Stomach (tissue), 9 donors: Measurements from ENCODE around the gene DCBLD2. TPM values are rescaled to one million over a fixed set of nuclear protein-coding genes. Genes with fewer than 3 reads are reported as not detected.

ENCODE experiments used
- DNase-seq, 2 donors: peaks; one replicate each; pipeline versions ENCODE4 v3.0.0 to v3.0.0-alpha.2; 2013 to 2019
- H3K27ac ChIP-seq, 5 donors: fragments of 200-600 bp in 4 of 5; sonication (generic) in 4 of 5; one replicate each; pipeline ENCODE4 v1.5.1; 2013 to 2019; ENCODE audit warnings: mild to moderate bottlenecking in 1 of 5, moderate library complexity in 1 of 5
- H3K27me3 ChIP-seq, 3 donors: fragments of 200-600 bp; sonication (generic); one replicate each; pipeline ENCODE4 v1.5.1; 2017 to 2019; ENCODE audit warnings: mixed run types in 1 of 3
- H3K36me3 ChIP-seq, 4 donors: fragments of 200-600 bp; sonication (generic); 1 replicate in 3 of 4; 2 replicates in 1 of 4; pipeline ENCODE4 v1.5.1; 2016 to 2019
- H3K4me1 ChIP-seq, 4 donors: fragments of 200-600 bp; sonication (generic); one replicate each; pipeline ENCODE4 v1.5.1; 2016 to 2019
- H3K4me3 ChIP-seq, 4 donors: fragments of 200-600 bp; sonication (generic) in 3 of 4; one replicate each; pipeline ENCODE4 v1.5.1; 2016 to 2019; ENCODE audit warnings: mild to moderate bottlenecking in 1 of 4
- H3K9me3 ChIP-seq, 4 donors: fragments of 200-600 bp; sonication (generic); one replicate each; pipeline ENCODE4 v1.5.1; 2016 to 2019
- EP300 ChIP-seq: sonication (generic); formaldehyde crosslinking; IDR thresholded peaks from one replicate; pipeline ENCODE4 v1.6.1; 2017; ENCODE audit warnings: antibody characterized with exemption
- POLR2A ChIP-seq, 4 donors: fragments of 450-650 bp; IDR thresholded peaks; one replicate each; pipeline ENCODE4 v1.6.1; 2016; ENCODE audit warnings: antibody characterized with exemption in 4 of 4, control low read depth in 2 of 4, mild to moderate bottlenecking in 1 of 4, moderate library complexity in 1 of 4
- POLR2AphosphoS5 ChIP-seq, 3 donors: sonication (generic); formaldehyde crosslinking; IDR thresholded peaks; one replicate each; pipeline ENCODE4 v1.6.1; 2016; ENCODE audit warnings: antibody characterized with exemption in 3 of 3
- WGBS, 5 donors: extraction: QIAGEN DNeasy Blood & Tissue Kit in 3 of 5; methylation state at CpG; one replicate each; pipeline versions ENCODE4 v1.1.5 to v1.1.7; 2013 to 2018; 5-methylcytosine and 5-hydroxymethylcytosine counted together
- intact Hi-C: fragments of 100-400 bp; cut with DNase I; formaldehyde crosslinking; loops from one replicate; pipeline ENCODE4 v1.15.1; 2023; ENCODE audit warnings: low total_unique reads
- polyA plus RNA-seq, 3 donors: library from polyadenylated mRNA; stranded (reverse); fragments of 200-250 nt; gene quantifications; one replicate each; pipeline ENCODE4 v1.2.3, GENCODE V29; 2013
- total RNA-seq, 5 donors: library from RNA; depleted of rRNA; stranded (reverse); fragments of >200 nt; gene quantifications; one replicate each; pipeline versions ENCODE4 v1.1.0 to v1.2.3, GENCODE V29; 2014 to 2016
- TF ChIP-seq, protein P1 (sequence below), 7 experiments: fragments of 450-650 bp in 4 of 7; fragments of 200-600 bp in 3 of 7; sonication (generic) in 3 of 7; IDR thresholded peaks; one replicate each; pipeline ENCODE4 v1.5.1; 2016 to 2019; ENCODE audit warnings: antibody characterized with exemption in 7 of 7, control low read depth in 2 of 7, mild to moderate bottlenecking in 1 of 7
- donor health status: healthy with polysubstance abuse.
- donor health status: Bipolar disorder and iron deficiency.
- donor health status: healthy.

Gene DCBLD2
- total and polyA plus RNA-seq, 8 donors = 2.3 to 77.1 (median 29.6) TPM

- H3K27ac ChIP-seq = no peak overlapping the region
- peaks cover 9 to 41% (median 22%) of the 10 kb centered on the region in 4 donors for H3K4me1 ChIP-seq
- H3K27me3 ChIP-seq = peaks cover 0 to 4% (median 0%) of the 10 kb centered on the region in 3 donors
- H3K36me3 ChIP-seq = no peaks in the 10 kb centered on the region
- no peaks in the 10 kb centered on the region for H3K9me3 ChIP-seq
- 47 to 89% (median 55%) methylated on average over 1 of the region's 1 CpG for WGBS, 5 donors
- TF ChIP-seq POLR2A (IDR thresholded peaks at IDR 0.05) (no peak), POLR2AphosphoS5 (IDR thresholded peaks at IDR 0.05) (no peak), EP300 (no peak)
- TF ChIP-seq, protein P1, sequence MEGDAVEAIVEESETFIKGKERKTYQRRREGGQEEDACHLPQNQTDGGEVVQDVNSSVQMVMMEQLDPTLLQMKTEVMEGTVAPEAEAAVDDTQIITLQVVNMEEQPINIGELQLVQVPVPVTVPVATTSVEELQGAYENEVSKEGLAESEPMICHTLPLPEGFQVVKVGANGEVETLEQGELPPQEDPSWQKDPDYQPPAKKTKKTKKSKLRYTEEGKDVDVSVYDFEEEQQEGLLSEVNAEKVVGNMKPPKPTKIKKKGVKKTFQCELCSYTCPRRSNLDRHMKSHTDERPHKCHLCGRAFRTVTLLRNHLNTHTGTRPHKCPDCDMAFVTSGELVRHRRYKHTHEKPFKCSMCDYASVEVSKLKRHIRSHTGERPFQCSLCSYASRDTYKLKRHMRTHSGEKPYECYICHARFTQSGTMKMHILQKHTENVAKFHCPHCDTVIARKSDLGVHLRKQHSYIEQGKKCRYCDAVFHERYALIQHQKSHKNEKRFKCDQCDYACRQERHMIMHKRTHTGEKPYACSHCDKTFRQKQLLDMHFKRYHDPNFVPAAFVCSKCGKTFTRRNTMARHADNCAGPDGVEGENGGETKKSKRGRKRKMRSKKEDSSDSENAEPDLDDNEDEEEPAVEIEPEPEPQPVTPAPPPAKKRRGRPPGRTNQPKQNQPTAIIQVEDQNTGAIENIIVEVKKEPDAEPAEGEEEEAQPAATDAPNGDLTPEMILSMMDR (IDR thresholded peaks at IDR 0.05) = no peak
- no peak for DNase-seq
- intact Hi-C loops = no loop called here
- no peak overlapping the region for H3K4me3 ChIP-seq
Measured at GRCh38 chr3:98897701-98898100, 3.8 kb downstream of the DCBLD2 start.

GRCh38 chr3:98894791-98895576, 6.5 kb downstream of the DCBLD2 start:
- H3K27ac ChIP-seq = no peak overlapping the region
- TF ChIP-seq POLR2A (IDR thresholded peaks at IDR 0.05) (no peak), POLR2AphosphoS5 (IDR thresholded peaks at IDR 0.05) (no peak)
- TF ChIP-seq, protein P1 (IDR thresholded peaks at IDR 0.05) = no peak
- peaks cover 1 to 53% (median 23%) of the 10 kb centered on the region in 4 donors for H3K4me1 ChIP-seq
- WGBS, 5 donors = 78 to 89% (median 80%) methylated on average over 8 of the region's 8 CpGs
- H3K36me3 ChIP-seq = no peaks in the 10 kb centered on the region
- DNase-seq = no peak
- no peak overlapping the region for H3K4me3 ChIP-seq
- intact Hi-C loops = no loop called here
- H3K9me3 ChIP-seq = no peaks in the 10 kb centered on the region
- H3K27me3 ChIP-seq = no peaks in the 10 kb centered on the region

DNA sequence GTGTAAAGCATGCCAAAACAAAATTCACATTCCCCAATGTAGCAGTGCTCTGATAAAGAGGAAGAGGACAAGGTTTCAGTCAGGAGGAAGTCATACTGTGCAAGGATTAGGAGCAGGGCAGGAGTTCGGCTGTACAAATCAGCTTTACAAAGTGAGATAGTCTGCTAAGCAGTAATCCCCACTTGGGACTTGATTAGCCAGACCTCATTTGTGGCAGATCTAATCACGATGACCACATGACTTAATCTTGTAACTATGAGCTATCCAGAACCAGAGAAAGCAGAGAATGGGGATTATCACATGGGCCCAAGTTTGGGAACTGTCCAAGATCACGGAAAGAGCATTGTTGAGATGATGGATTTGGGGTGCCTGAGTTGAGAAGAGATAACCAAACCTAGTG, 7.8 kb downstream of the DCBLD2 start:
- TF ChIP-seq EP300 (no peak), POLR2AphosphoS5 (IDR thresholded peaks at IDR 0.05) (no peak), POLR2A (IDR thresholded peaks at IDR 0.05) (no peak)
- TF ChIP-seq, protein P1 (IDR thresholded peaks at IDR 0.05) = no peak
- no peaks in the 10 kb centered on the region for H3K27me3 ChIP-seq
- intact Hi-C loops = no loop called here
- no peaks in the 10 kb centered on the region for H3K9me3 ChIP-seq
- peaks cover 0 to 49% (median 19%) of the 10 kb centered on the region in 4 donors for H3K4me1 ChIP-seq
- H3K4me3 ChIP-seq = no peak overlapping the region
- no peaks in the 10 kb centered on the region for H3K36me3 ChIP-seq
- WGBS, 5 donors = 29 to 38% (median 37%) methylated on average over 3 of the region's 3 CpGs
- H3K27ac ChIP-seq = no peak overlapping the region
- no peak for DNase-seq

DNA sequence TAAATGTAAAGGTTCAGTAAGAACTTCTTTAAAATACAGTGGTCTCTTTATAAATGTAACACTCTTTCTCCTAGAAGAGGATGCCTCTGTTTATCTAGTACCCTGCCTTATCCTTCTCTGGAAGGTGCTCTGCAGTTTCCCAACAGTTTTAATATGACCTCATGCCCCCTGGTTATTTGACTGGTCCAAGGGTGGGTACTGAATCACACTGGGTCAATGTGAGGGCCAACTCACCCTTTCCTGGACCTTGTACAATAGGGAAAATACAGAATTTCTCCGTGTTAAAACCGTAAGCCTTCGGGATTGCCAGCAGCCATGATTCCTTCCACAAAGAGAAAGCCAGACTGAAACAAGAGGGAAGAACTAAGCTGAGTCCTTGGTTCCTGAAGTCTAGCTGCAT, 9.2 kb downstream of the DCBLD2 start:
- Histone ChIP-seq H3K4me1 (peaks cover 0 to 40% (median 19%) of the 10 kb centered on the region in 4 donors), H3K9me3 (no peaks in the 10 kb centered on the region), H3K4me3 (no peak overlapping the region), H3K27ac (no peak overlapping the region), H3K27me3 (no peaks in the 10 kb centered on the region), H3K36me3 (no peaks in the 10 kb centered on the region)
- intact Hi-C loops = no loop called here
- TF ChIP-seq, protein P1 (IDR thresholded peaks at IDR 0.05) = no peak
- TF ChIP-seq POLR2AphosphoS5 (IDR thresholded peaks at IDR 0.05) (no peak), EP300 (no peak), POLR2A (IDR thresholded peaks at IDR 0.05) (no peak)
- no peak for DNase-seq
- 87 to 97% (median 91%) methylated on average over 3 of the region's 3 CpGs for WGBS, 5 donors
